ENCODE measurements around the gene MYO19.

- no peak for TF ChIP-seq CTCF (IDR thresholded peaks at IDR 0.05)
- TF ChIP-seq POLR2A (IDR thresholded peaks at IDR 0.05): no peak
- TF ChIP-seq EP300 (IDR thresholded peaks at IDR 0.05): no peak
Observed at GRCh38 chr17:36566081-36566480, 31.4 kb upstream of the MYO19 start.

Data from tibial nerve (tissue), 4 donors.